Adrenal gland (tissue), 12 donors: ENCODE results near the gene WDR35. TPM values are rescaled to one million over a fixed set of nuclear protein-coding genes. Genes with fewer than 3 reads are reported as not detected.
A peak's percentile ranks its signal among the peaks of the same experiment; 100 is the strongest.

Experiments used
- DNase-seq, 7 donors: peaks; one replicate each; pipeline ENCODE4 v3.0.0-alpha.2; 2019 to 2020
- H3K27ac ChIP-seq, 5 donors: fragments of 200-600 bp; sonication (generic) in 4 of 5; 1 replicate in 3 of 5; 2 replicates in 2 of 5; pipeline versions ENCODE4 v1.5.1 to v1.8.0; 2016 to 2020; ENCODE audit warnings: mild to moderate bottlenecking in 1 of 5
- H3K27me3 ChIP-seq: fragments of 200-600 bp; 2 replicates; pipeline ENCODE4 v1.8.0; 2021
- H3K36me3 ChIP-seq, 2 donors: fragments of 200-600 bp; replicated peaks in 1 of 2; 1 replicate in 1 of 2; 2 replicates in 1 of 2; pipeline versions ENCODE4 v1.5.1 to v1.8.0; 2018 to 2022
- H3K4me1 ChIP-seq, 2 donors: fragments of 200-600 bp; replicated peaks in 1 of 2; 1 replicate in 1 of 2; 2 replicates in 1 of 2; pipeline versions ENCODE4 v1.5.1 to v1.8.0; 2018 to 2021
- H3K4me3 ChIP-seq, 4 donors: fragments of 200-600 bp; sonication (generic) in 3 of 4; one replicate each; pipeline ENCODE4 v1.5.1; 2016 to 2018
- H3K9me3 ChIP-seq, 3 donors: fragments of 200-600 bp; sonication (generic) in 1 of 3; replicated peaks in 1 of 3; 1 replicate in 2 of 3; 2 replicates in 1 of 3; pipeline versions ENCODE4 v1.5.1 to v1.8.0; 2016 to 2021
- POLR2A ChIP-seq, 2 donors: fragments of 450-650 bp; IDR thresholded peaks; one replicate each; pipeline ENCODE4 v1.6.1; 2017; ENCODE audit warnings: antibody characterized with exemption in 2 of 2, mild to moderate bottlenecking in 2 of 2, moderate library complexity in 1 of 2
- WGBS, 4 donors: extraction: QIAGEN DNeasy Blood & Tissue Kit in 2 of 4; methylation state at CpG; one replicate each; pipeline versions ENCODE4 v1.1.5 to v1.1.7; 2013 to 2017; 5-methylcytosine and 5-hydroxymethylcytosine counted together
- intact Hi-C, 2 donors: fragments of 100-400 bp; cut with DNase I; formaldehyde crosslinking; loops; one replicate each; pipeline versions ENCODE4 v1.14.1 to v1.15.0; 2022 to 2023
- polyA plus RNA-seq, 3 donors: library from polyadenylated mRNA; stranded (reverse); fragments of 200-250 nt in 2 of 3; fragments of 350-450 nt in 1 of 3; fragmentation: Illumina TruSeq in 1 of 3; extraction: RNeasy Lipid Tissue Mini Kit (QIAGEN cat#74804) in 1 of 3; gene quantifications; one replicate each; pipeline ENCODE4 v1.2.3, GENCODE V29; 2013 to 2014
- total RNA-seq, 9 donors: library from RNA; depleted of rRNA in 4 of 9; stranded (reverse); fragments of >200 nt in 4 of 9; fragments of 120-200 nt in 1 of 9; fragmentation: NEBNext Ultra II Directional in 1 of 9; extraction: Animal tissue kit (Norgen Biotek cat#: 25700) in 1 of 9; gene quantifications; one replicate each; pipeline versions ENCODE4 v1.1.0 to v1.2.4, GENCODE V29; 2013 to 2023
- TF ChIP-seq, protein P1 (sequence below), 6 experiments: fragments of 450-650 bp in 4 of 6; fragments of 200-600 bp in 2 of 6; sonication (generic) in 1 of 6; IDR thresholded peaks; 1 replicate in 5 of 6; 2 replicates in 1 of 6; pipeline versions ENCODE4 v1.5.1 to v1.8.0; 2016 to 2021; ENCODE audit warnings: antibody characterized with exemption in 6 of 6, mild to moderate bottlenecking in 2 of 6, moderate library complexity in 1 of 6
- donor health status: healthy with polysubstance abuse.
- donor health status: Bipolar disorder and iron deficiency.
- donor health status: DM: yes; HTN: yes; CAD: no.
- donor health status: DM: no; HTN: no; CAD: no.
- donor health status: DM: no; HTN: no; CAD: no.
- donor health status: DM: yes; HTN: yes; CAD: no.

Gene WDR35
- total and polyA plus RNA-seq, 12 donors, result 3.7 to 14.4 (median 9.9) TPM

DNA sequence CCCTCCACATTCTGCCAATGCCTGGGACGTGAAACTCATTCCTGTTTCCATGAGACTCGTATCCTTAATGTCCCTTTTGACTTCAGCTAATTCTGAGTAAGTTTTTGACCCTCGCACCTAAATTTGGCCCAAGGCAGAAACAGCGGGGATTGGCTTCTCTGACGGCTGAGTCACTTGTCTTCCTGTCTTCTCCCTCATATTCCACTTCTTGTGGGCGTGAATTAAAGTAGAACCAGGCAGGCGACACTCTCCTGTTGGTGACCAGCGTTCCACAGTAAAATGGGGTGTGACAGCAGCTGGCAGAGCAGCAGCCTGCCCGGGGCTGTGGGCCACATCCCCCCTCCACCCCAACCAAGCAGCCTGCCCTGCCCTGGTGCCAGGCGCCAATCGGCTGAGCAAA lies 103.6 kb downstream of the WDR35 start:
- 75 to 90% (median 83%) methylated on average over 11 of the region's 11 CpGs for WGBS, 4 donors
- intact Hi-C loops, result no loop called here

DNA sequence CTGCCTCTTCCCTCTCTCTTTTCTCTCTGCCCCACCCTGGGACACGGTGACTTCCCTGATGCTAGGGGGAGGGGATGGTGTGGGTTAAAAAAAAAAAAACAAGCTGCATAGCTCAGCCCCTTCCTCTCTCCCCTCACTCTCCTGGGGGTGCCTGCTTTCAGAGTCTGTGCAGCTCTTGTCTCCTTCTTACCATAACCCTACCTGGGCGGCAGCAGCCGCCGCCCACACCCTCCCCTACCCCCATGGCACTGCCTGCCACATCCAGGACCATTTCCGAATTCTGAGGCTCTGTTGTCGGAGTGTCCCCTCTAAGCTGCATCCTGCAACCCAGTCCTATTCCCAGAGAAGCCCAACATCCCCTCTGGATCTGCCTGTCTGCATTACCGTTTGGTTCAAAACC lies 104.1 kb downstream of the WDR35 start:
- TF ChIP-seq, protein P1, sequence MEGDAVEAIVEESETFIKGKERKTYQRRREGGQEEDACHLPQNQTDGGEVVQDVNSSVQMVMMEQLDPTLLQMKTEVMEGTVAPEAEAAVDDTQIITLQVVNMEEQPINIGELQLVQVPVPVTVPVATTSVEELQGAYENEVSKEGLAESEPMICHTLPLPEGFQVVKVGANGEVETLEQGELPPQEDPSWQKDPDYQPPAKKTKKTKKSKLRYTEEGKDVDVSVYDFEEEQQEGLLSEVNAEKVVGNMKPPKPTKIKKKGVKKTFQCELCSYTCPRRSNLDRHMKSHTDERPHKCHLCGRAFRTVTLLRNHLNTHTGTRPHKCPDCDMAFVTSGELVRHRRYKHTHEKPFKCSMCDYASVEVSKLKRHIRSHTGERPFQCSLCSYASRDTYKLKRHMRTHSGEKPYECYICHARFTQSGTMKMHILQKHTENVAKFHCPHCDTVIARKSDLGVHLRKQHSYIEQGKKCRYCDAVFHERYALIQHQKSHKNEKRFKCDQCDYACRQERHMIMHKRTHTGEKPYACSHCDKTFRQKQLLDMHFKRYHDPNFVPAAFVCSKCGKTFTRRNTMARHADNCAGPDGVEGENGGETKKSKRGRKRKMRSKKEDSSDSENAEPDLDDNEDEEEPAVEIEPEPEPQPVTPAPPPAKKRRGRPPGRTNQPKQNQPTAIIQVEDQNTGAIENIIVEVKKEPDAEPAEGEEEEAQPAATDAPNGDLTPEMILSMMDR (IDR thresholded peaks at IDR 0.05), result no peak
- DNase-seq, result peak in 1 of 7 donors; percentile 23
- intact Hi-C loops, result no loop called here
- H3K36me3 ChIP-seq, result no peaks in the 10 kb centered on the region
- H3K4me1 ChIP-seq, result no peaks in the 10 kb centered on the region
- no peaks in the 10 kb centered on the region for H3K27me3 ChIP-seq
- no peak overlapping the region for H3K4me3 ChIP-seq
- no peak overlapping the region for H3K27ac ChIP-seq
- 70 to 81% (median 77%) methylated on average over 7 of the region's 7 CpGs for WGBS, 4 donors
- H3K9me3 ChIP-seq, result no peaks in the 10 kb centered on the region

More for the DNA sequence above, 103.6 kb downstream of the WDR35 start:
- no peak overlapping the region for H3K27ac ChIP-seq
- H3K4me1 ChIP-seq, result no peaks in the 10 kb centered on the region
- no peaks in the 10 kb centered on the region for H3K9me3 ChIP-seq
- no peaks in the 10 kb centered on the region for H3K27me3 ChIP-seq
- no peaks in the 10 kb centered on the region for H3K36me3 ChIP-seq
- DNase-seq, result no peak
- no peak overlapping the region for H3K4me3 ChIP-seq
- no peak for TF ChIP-seq POLR2A (IDR thresholded peaks at IDR 0.05)
- TF ChIP-seq, protein P1 (IDR thresholded peaks at IDR 0.05), result no peak

DNA sequence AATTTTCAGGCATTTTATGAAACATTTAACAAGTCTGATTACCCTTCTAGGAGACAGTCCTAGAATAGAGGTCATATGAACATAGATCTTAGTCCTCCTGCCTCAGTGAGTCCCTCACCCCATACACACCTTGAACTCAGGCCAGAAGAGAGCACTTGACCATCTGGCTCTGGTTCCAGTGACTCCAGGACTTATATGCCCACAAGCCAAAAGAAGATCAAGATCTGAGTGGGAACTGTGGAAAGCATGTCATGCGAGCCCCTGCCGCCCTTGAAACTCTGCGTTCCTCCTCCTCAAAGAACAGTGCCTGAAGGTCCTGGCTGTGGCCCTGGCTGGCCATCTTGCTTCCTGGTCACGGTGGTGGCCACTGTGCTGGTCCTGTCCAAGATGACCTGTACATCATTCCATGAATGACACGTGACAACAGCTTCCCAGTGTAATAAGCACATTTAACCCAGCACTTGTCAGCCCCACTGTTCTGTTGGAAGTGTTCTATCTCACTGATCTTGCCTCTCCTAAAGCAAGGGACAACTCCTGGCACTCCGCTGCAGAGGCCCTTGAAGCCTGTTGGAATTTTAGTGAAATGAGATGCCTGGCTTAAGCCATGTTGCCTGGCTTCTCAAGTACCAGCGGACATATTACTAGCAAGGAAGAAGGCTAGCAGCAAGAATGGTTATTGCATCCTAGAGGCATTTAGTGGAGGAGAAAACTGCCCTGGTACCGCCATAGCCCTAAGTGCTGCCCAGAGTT lies 105.8 kb downstream of the WDR35 start:
- H3K4me3 ChIP-seq, result no peak overlapping the region
- H3K4me1 ChIP-seq, result no peaks in the 10 kb centered on the region
- intact Hi-C loops, result no loop called here
- H3K27me3 ChIP-seq, result no peaks in the 10 kb centered on the region
- TF ChIP-seq POLR2A (IDR thresholded peaks at IDR 0.05), result no peak
- TF ChIP-seq, protein P1 (IDR thresholded peaks at IDR 0.05), result no peak
- H3K27ac ChIP-seq, result no peak overlapping the region
- H3K9me3 ChIP-seq, result no peaks in the 10 kb centered on the region
- DNase-seq, result peak in 1 of 7 donors; percentile 17
- 92 to 96% (median 94%) methylated on average over 4 to 8 of the region's 8 CpGs for WGBS, 4 donors
- H3K36me3 ChIP-seq, result no peaks in the 10 kb centered on the region

DNA sequence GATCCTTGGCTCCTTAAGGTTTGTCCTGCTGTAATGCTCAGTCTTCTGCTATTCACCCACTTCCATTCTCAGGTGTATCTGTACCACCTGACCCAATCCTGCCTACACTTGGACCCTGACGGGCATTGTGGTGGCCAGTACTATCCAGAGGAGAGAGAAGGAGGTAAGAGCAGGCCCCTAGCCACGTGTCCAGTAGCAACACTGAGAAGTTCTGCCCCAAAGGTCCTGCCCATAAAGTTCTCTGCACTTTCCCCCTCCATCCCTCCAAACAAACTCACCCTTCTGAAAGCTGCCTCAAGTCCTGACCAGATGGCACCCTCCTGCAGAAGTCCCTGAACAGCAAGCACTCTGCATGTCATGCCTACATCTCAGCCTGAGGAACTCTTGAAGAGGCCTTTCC lies 106.4 kb downstream of the WDR35 start:
- TF ChIP-seq POLR2A (IDR thresholded peaks at IDR 0.05), result no peak
- TF ChIP-seq, protein P1 (IDR thresholded peaks at IDR 0.05), result no peak
- Histone ChIP-seq H3K27me3 (no peaks in the 10 kb centered on the region), H3K27ac (no peak overlapping the region), H3K9me3 (no peaks in the 10 kb centered on the region), H3K36me3 (no peaks in the 10 kb centered on the region), H3K4me3 (no peak overlapping the region), H3K4me1 (no peaks in the 10 kb centered on the region)
- intact Hi-C loops, result no loop called here
- WGBS, 4 donors, result 0 to 65% (median 47%) methylated on average over 1 to 2 of the region's 2 CpGs
- DNase-seq, result peak in 1 of 7 donors; percentile 17
